Neural cell (in vitro differentiated cells): ENCODE results near the gene NPFFR2. TPM values are rescaled to one million over a fixed set of nuclear protein-coding genes. Genes with fewer than 3 reads are reported as not detected.

Experiments
- H2AFZ ChIP-seq: fragments of 200-600, 300-800 bp; sonication (generic), shearing (Covaris generic); 2 replicates; pipeline ENCODE4 v1.6.0; 2014; ENCODE audit warnings: low read depth, mild to moderate bottlenecking, antibody characterized with exemption, low read length, moderate library complexity
- H3F3A ChIP-seq: fragments of 200-600 bp; shearing (Covaris generic); 2 replicates; pipeline ENCODE4 v1.6.1; 2016; ENCODE audit warnings: mild to moderate bottlenecking, moderate library complexity, mixed read lengths, antibody characterized with exemption, low read length; ENCODE audit not compliant: insufficient read depth, poor library complexity, severe bottlenecking
- H3K27ac ChIP-seq: fragments of 200-600, 300-800 bp; sonication (generic), shearing (Covaris generic); 2 replicates; pipeline ENCODE4 v1.5.1; 2014; ENCODE audit warnings: mild to moderate bottlenecking, low read length, moderate library complexity
- H3K27me3 ChIP-seq: fragments of 300-800, 200-600 bp; sonication (generic), shearing (Covaris generic); 2 replicates; pipeline ENCODE4 v1.6.0; 2014; ENCODE audit warnings: mild to moderate bottlenecking, low read depth, low read length, moderate library complexity; ENCODE audit not compliant: insufficient read depth
- H3K36me3 ChIP-seq: fragments of 300-800, 200-600 bp; sonication (generic), shearing (Covaris generic); 2 replicates; pipeline ENCODE4 v1.5.1; 2014; ENCODE audit warnings: mild to moderate bottlenecking, antibody characterized with exemption, low read length, moderate library complexity; ENCODE audit not compliant: insufficient read depth
- H3K4me2 ChIP-seq: fragments of 300-800, 200-600 bp; sonication (generic), shearing (Covaris generic); 2 replicates; pipeline ENCODE4 v1.6.0; 2014; ENCODE audit warnings: mild to moderate bottlenecking, low read length
- H3K4me3 ChIP-seq: fragments of 300-800, 200-600 bp; sonication (generic), shearing (Covaris generic); 2 replicates; pipeline ENCODE4 v1.5.1; 2014; ENCODE audit warnings: mild to moderate bottlenecking, low read length, moderate library complexity
- H3K79me2 ChIP-seq: fragments of 200-600 bp; shearing (Covaris generic); replicated peaks from 2 replicates; pipeline ENCODE4 v1.6.0; 2014; ENCODE audit warnings: mild to moderate bottlenecking, low read length, moderate library complexity; ENCODE audit not compliant: insufficient read depth
- H3K9ac ChIP-seq: fragments of 300-800, 200-600 bp; sonication (generic), shearing (Covaris generic); 2 replicates; pipeline ENCODE4 v1.6.1; 2016; ENCODE audit warnings: mild to moderate bottlenecking, low read length, mixed read lengths
- H3K9me2 ChIP-seq: fragments of 200-600 bp; shearing (Covaris generic); 2 replicates; pipeline ENCODE4 v1.6.1; 2016; ENCODE audit warnings: mild to moderate bottlenecking, low read length, mixed read lengths; ENCODE audit not compliant: insufficient read depth
- H3K9me3 ChIP-seq: fragments of 200-600, 300-800 bp; sonication (generic), shearing (Covaris generic); 2 replicates; pipeline ENCODE4 v1.6.1; 2016; ENCODE audit warnings: mild to moderate bottlenecking, mixed run types, low read length, moderate library complexity, mixed read lengths
- H4K20me1 ChIP-seq: fragments of 200-600 bp; shearing (Covaris generic); 2 replicates; pipeline ENCODE4 v1.6.1; 2016; ENCODE audit warnings: mild to moderate bottlenecking, mixed run types; ENCODE audit not compliant: insufficient read depth
- CTCF ChIP-seq: fragments of 450-650 bp; IDR thresholded peaks from 2 replicates; pipeline ENCODE4 v1.5.1; 2014; ENCODE audit warnings: antibody characterized with exemption, mild to moderate bottlenecking, moderate library complexity; ENCODE audit not compliant: poor library complexity, severe bottlenecking
- EP300 ChIP-seq: fragments of 450-650 bp; conservative IDR thresholded peaks from 2 replicates; pipeline ENCODE4 v1.6.1; 2014; ENCODE audit warnings: antibody characterized with exemption, mild to moderate bottlenecking, moderate library complexity; ENCODE audit not compliant: poor library complexity, severe bottlenecking
- EZH2 ChIP-seq: fragments of 200-600, 300-800 bp; shearing (Covaris generic), sonication (generic); IDR thresholded peaks from 2 replicates; pipeline ENCODE4 v1.6.1; 2014; ENCODE audit warnings: antibody characterized with exemption, low read length, borderline replicate concordance, mild to moderate bottlenecking; ENCODE audit not compliant: insufficient read depth, poor library complexity, severe bottlenecking
- MXI1 ChIP-seq: fragments of 450-650 bp; conservative IDR thresholded peaks from 2 replicates; pipeline ENCODE4 v1.6.1; 2014; ENCODE audit warnings: antibody characterized with exemption, mild to moderate bottlenecking; ENCODE audit not compliant: poor library complexity, severe bottlenecking
- POLR2AphosphoS5 ChIP-seq: IDR thresholded peaks from 2 replicates; pipeline ENCODE4 v1.6.1; 2012
- RAD21 ChIP-seq: fragments of 450-650 bp; conservative IDR thresholded peaks from 2 replicates; pipeline ENCODE4 v1.6.1; 2014; ENCODE audit warnings: antibody characterized with exemption, mild to moderate bottlenecking, moderate library complexity
- REST ChIP-seq: IDR thresholded peaks from 2 replicates; pipeline ENCODE4 v1.6.1; 2012; ENCODE audit warnings: borderline replicate concordance
- SMC3 ChIP-seq: fragments of 450-650 bp; conservative IDR thresholded peaks from 2 replicates; pipeline ENCODE4 v1.6.1; 2014; ENCODE audit warnings: antibody characterized with exemption, mild to moderate bottlenecking, moderate library complexity; ENCODE audit not compliant: poor library complexity
- TAF1 ChIP-seq: IDR thresholded peaks from 2 replicates; pipeline ENCODE4 v1.6.1; 2012; ENCODE audit warnings: low read depth
- polyA plus RNA-seq: library from polyadenylated mRNA; depleted of rRNA; stranded (reverse); fragments of >200 nt; gene quantifications from 2 replicates; pipeline ENCODE4 v1.2.3, GENCODE V29; 2014

Gene NPFFR2
- polyA plus RNA-seq, 1 donor from 2014 or later, result not detected

GRCh38 chr4:72067051-72067450 lies 35.3 kb downstream of the NPFFR2 start:
- Histone ChIP-seq H3K27ac (no peak overlapping the region), H3K27me3 (no peaks in the 10 kb centered on the region), H3K79me2 (no peaks in the 10 kb centered on the region), H3K9ac (no peak overlapping the region), H3K9me3 (no peaks in the 10 kb centered on the region), H3K36me3 (no peaks in the 10 kb centered on the region), H3K9me2 (no peaks in the 10 kb centered on the region), H4K20me1 (no peaks in the 10 kb centered on the region), H2AFZ (no peak overlapping the region), H3K4me3 (no peak overlapping the region), H3F3A (no peaks in the 10 kb centered on the region), H3K4me2 (no peak overlapping the region)
- TF ChIP-seq CTCF (no peak), POLR2AphosphoS5 (no peak), SMC3 (no peak)

- TF ChIP-seq EP300, result no peak
- TF ChIP-seq TAF1, result no peak
- no peak for TF ChIP-seq REST
- TF ChIP-seq SMC3, result no peak
- TF ChIP-seq RAD21, result no peak
- no peak for TF ChIP-seq CTCF
- no peak for TF ChIP-seq EZH2
- TF ChIP-seq MXI1, result no peak
- no peak for TF ChIP-seq POLR2AphosphoS5
- H3K9ac ChIP-seq, result no peak overlapping the region
- H3K4me2 ChIP-seq, result no peak overlapping the region
- H3K4me3 ChIP-seq, result no peak overlapping the region
- H4K20me1 ChIP-seq, result no peaks in the 10 kb centered on the region
- H3K9me2 ChIP-seq, result no peaks in the 10 kb centered on the region
- no peaks in the 10 kb centered on the region for H3K36me3 ChIP-seq
- no peaks in the 10 kb centered on the region for H3K27me3 ChIP-seq
- H3K27ac ChIP-seq, result no peak overlapping the region
- H3K79me2 ChIP-seq, result no peaks in the 10 kb centered on the region
- no peaks in the 10 kb centered on the region for H3K9me3 ChIP-seq
- H2AFZ ChIP-seq, result no peak overlapping the region
- no peaks in the 10 kb centered on the region for H3F3A ChIP-seq
These were observed 42.0 kb downstream of the NPFFR2 start for GRCh38 chr4:72073816-72074215.
